ENCODE measurements around the gene SPEG. TPM values are rescaled to one million over a fixed set of nuclear protein-coding genes. Genes with fewer than 3 reads are reported as not detected.

SPEG gene
- total RNA-seq, 2 experiments from 2014 or later = 0.46 TPM; not detected in 1

GRCh38 chr2:219401606-219402005 is 33.0 kb upstream of the SPEG start:
- H3K4me2 ChIP-seq (ENCODE audit: low read length) = no peak overlapping the region
- H3K9me2 ChIP-seq (ENCODE audit: insufficient read depth, low read length) = no peaks in the 10 kb centered on the region
- H3K36me3 ChIP-seq (ENCODE audit: insufficient read depth, low read length) = no peaks in the 10 kb centered on the region
- H3K79me2 ChIP-seq (ENCODE audit: insufficient read depth, low read depth, low read length) = no peaks in the 10 kb centered on the region
- H3K9me3 ChIP-seq (ENCODE audit: low read length) = no peaks in the 10 kb centered on the region
- CTCF ChIA-PET (ENCODE audit: unreplicated experiment) = interaction anchor here (0.7 to 1.3 kb wide), 2 partner anchors 13 to 130 kb away, joined by 3 to 6 read pairs; no protein-coding TSS in a partner anchor
- POLR2A ChIA-PET = interaction anchor here (0.6 to 1.0 kb wide), 2 partner anchors 127 to 390 kb away, joined by 3 read pairs; no protein-coding TSS in a partner anchor
- H2AFZ ChIP-seq (ENCODE audit: low read length) = no peak overlapping the region
- no peak overlapping the region for H3K27ac ChIP-seq (ENCODE audit: low read depth, low read length, poor library complexity, severe bottlenecking)
- H3K4me3 ChIP-seq (ENCODE audit: low read depth, low read length, poor library complexity, severe bottlenecking) = no peak overlapping the region
- no peak for DNase-seq (ENCODE audit: low spot score)
- no peak for TF ChIP-seq EZH2phosphoT487 (IDR thresholded peaks at IDR 0.05; ENCODE audit: borderline replicate concordance, low read depth, low read length)
- TF ChIP-seq CTCF (conservative IDR thresholded peaks at IDR 0.05; ENCODE audit: low read length) = no peak
- peaks cover 5% of the 10 kb centered on the region for H3K4me1 ChIP-seq (ENCODE audit: insufficient read depth, low read length, poor library complexity, severe bottlenecking)
- H4K20me1 ChIP-seq (ENCODE audit: insufficient read depth, low read length) = no peaks in the 10 kb centered on the region
- intact Hi-C loops (cut with micrococcal nuclease; ENCODE audit: unreplicated experiment) = loop anchor here (5.0 kb wide), 1 partner anchor 241 kb away; no protein-coding TSS in a partner anchor
- no TSS peak for BruUV-seq (replicated peaks)

- DNase-seq (ENCODE audit: low spot score) = peak; percentile 79
- Histone ChIP-seq H3K4me1 (ENCODE audit: insufficient read depth, low read length, poor library complexity, severe bottlenecking) (no peaks in the 10 kb centered on the region), H3K9me3 (ENCODE audit: low read length) (no peaks in the 10 kb centered on the region), H4K20me1 (ENCODE audit: insufficient read depth, low read length) (no peaks in the 10 kb centered on the region), H3K9me2 (ENCODE audit: insufficient read depth, low read length) (no peaks in the 10 kb centered on the region), H3K79me2 (ENCODE audit: insufficient read depth, low read depth, low read length) (no peaks in the 10 kb centered on the region), H3K4me2 (ENCODE audit: low read length) (no peak overlapping the region), H3K4me3 (ENCODE audit: low read depth, low read length, poor library complexity, severe bottlenecking) (no peak overlapping the region), H3K27ac (ENCODE audit: low read depth, low read length, poor library complexity, severe bottlenecking) (no peak overlapping the region), H2AFZ (ENCODE audit: low read length) (peak overlapping the region; percentile 5; the same call in 1 of the 2 replicates), H3K36me3 (ENCODE audit: insufficient read depth, low read length) (no peaks in the 10 kb centered on the region)
- no TSS peak for BruUV-seq (replicated peaks)
- intact Hi-C loops (cut with micrococcal nuclease; ENCODE audit: unreplicated experiment) = loop anchor here (1.0 to 5.0 kb wide), 3 partner anchors 55 to 239 kb away; no protein-coding TSS in a partner anchor
- ChIA-PET POLR2A (interaction anchor here (0.5 to 1.0 kb wide), 2 partner anchors 392 to 446 kb away, joined by 3 read pairs; no protein-coding TSS in a partner anchor), CTCF (ENCODE audit: unreplicated experiment) (interaction anchor here (0.9 to 1.3 kb wide), 2 partner anchors 14 to 53 kb away, joined by 3 to 6 read pairs; no protein-coding TSS in a partner anchor)
- TF ChIP-seq EZH2phosphoT487 (IDR thresholded peaks at IDR 0.05; ENCODE audit: borderline replicate concordance, low read depth, low read length) (no peak), CTCF (conservative IDR thresholded peaks at IDR 0.05; ENCODE audit: low read length) (peak; percentile 98)
These were observed 31.8 kb upstream of the SPEG start for GRCh38 chr2:219402665-219403515.
